Colonic mucosa (tissue), 4 donors: ENCODE measurements around the gene DLL1. TPM values are rescaled to one million over a fixed set of nuclear protein-coding genes. Genes with fewer than 3 reads are reported as not detected.

ENCODE experiments used
- DNase-seq: peaks from one replicate; pipeline ENCODE4 v3.0.0-alpha.2; 2020
- H3K27ac ChIP-seq: fragments of 200-600 bp; one replicate; pipeline ENCODE4 v1.8.0; 2021
- H3K27me3 ChIP-seq: fragments of 200-600 bp; one replicate; pipeline ENCODE4 v1.8.0; 2021
- H3K36me3 ChIP-seq: fragments of 200-600 bp; one replicate; pipeline ENCODE4 v1.8.0; 2021
- H3K4me1 ChIP-seq: fragments of 200-600 bp; one replicate; pipeline ENCODE4 v1.8.0; 2021; ENCODE audit warnings: mild to moderate bottlenecking
- H3K4me3 ChIP-seq: fragments of 200-600 bp; one replicate; pipeline ENCODE4 v1.8.0; 2021
- H3K9ac ChIP-seq, 2 donors: one replicate each; pipeline ENCODE4 v1.7.0; 2013; ENCODE audit warnings: control low read depth in 2 of 2, low read depth in 2 of 2, low read length in 2 of 2
- H3K9me3 ChIP-seq: fragments of 200-600 bp; one replicate; pipeline ENCODE4 v1.8.0; 2021
- intact Hi-C: fragments of 100-400 bp; cut with DNase I; formaldehyde crosslinking; loops from one replicate; pipeline ENCODE4 v1.14.1; 2022
- total RNA-seq, 2 donors: library from RNA; stranded (reverse); fragmentation: NEBNext Ultra II Directional in 1 of 2; extraction: Animal tissue kit (Norgen Biotek cat#: 25700) in 1 of 2; gene quantifications; one replicate each; pipeline ENCODE4 v1.2.1, GENCODE V29; 2021
- TF ChIP-seq, protein P1 (sequence below): fragments of 200-600 bp; IDR thresholded peaks from one replicate; pipeline ENCODE4 v1.8.0; 2022; ENCODE audit warnings: antibody characterized with exemption, mild to moderate bottlenecking
- donor health status: healthy.
- donor health status: DM: no; HTN: no; CAD: no.
- donor health status: DM: no; HTN: no; CAD: no.

The DLL1 gene
- total RNA-seq, 2 donors from 2014 or later: 16.1 to 26.8 TPM

DNA sequence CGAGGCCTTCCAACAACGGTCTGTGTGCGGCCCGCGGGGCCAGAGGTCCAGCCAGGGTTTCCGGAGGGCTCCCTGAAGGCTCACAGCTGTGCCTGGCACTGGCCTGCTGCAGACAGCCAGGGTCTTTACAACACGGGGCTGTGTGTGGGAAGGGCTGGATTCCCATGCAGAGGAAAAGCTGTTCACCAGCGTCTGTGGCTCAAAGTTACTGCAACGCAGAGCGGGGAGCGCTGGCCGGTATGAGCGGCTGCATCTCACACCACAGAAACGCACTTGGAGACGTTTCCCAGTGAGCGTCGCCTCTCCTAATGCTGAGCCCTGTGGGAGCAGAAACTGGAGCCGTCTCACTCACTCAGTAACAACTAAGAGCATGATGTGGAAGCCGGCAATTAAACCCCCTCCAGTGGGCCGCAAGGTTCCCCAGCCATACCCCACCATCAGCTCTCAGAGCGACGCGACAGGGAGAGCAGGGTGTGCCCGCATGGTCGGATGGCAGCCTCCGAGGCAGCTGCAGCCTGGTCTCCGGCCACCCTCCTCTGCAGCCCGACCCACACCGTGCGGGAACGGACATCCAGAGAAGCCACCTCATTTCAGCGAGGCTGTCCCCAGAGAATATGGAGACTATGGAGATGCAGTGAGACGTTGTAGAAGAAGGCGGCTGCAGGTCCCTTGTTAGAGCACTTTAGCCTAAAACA is 42.6 kb downstream of the DLL1 start:
- DNase-seq: no peak
- H3K36me3 ChIP-seq: no peaks in the 10 kb centered on the region
- TF ChIP-seq, protein P1, sequence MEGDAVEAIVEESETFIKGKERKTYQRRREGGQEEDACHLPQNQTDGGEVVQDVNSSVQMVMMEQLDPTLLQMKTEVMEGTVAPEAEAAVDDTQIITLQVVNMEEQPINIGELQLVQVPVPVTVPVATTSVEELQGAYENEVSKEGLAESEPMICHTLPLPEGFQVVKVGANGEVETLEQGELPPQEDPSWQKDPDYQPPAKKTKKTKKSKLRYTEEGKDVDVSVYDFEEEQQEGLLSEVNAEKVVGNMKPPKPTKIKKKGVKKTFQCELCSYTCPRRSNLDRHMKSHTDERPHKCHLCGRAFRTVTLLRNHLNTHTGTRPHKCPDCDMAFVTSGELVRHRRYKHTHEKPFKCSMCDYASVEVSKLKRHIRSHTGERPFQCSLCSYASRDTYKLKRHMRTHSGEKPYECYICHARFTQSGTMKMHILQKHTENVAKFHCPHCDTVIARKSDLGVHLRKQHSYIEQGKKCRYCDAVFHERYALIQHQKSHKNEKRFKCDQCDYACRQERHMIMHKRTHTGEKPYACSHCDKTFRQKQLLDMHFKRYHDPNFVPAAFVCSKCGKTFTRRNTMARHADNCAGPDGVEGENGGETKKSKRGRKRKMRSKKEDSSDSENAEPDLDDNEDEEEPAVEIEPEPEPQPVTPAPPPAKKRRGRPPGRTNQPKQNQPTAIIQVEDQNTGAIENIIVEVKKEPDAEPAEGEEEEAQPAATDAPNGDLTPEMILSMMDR: no peak
- intact Hi-C loops: no loop called here
- no peaks in the 10 kb centered on the region for H3K4me1 ChIP-seq
- no peaks in the 10 kb centered on the region for H3K9me3 ChIP-seq
- no peak overlapping the region for H3K9ac ChIP-seq
- no peak overlapping the region for H3K4me3 ChIP-seq
- H3K27me3 ChIP-seq: no peaks in the 10 kb centered on the region
- H3K27ac ChIP-seq: no peak overlapping the region

DNA sequence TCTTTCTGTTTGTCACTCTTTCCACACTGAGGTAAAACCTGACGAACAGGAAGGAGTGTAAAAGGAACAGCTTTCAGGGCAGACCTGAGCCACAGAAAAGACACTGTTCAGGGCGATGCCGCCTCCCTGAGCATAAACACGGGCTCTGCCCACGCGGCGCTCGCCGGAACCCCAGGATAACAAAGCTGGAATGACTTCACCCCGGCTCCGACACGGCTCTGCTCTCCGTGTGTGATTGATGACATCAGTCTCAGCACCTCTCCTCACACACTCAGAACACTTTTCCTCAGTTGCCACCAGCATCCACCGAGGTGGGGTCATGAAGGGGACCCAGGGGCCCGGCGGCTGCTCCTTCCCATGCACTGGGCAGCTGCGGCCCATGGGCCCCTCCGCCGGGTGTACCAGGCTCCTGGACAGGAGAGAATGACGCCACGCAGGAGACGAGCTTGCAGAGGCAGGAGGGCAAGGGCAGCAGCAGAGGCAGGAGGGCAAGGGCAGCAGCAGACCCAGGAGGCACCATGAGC is 43.6 kb downstream of the DLL1 start:
- Histone ChIP-seq H3K36me3 (no peaks in the 10 kb centered on the region), H3K9me3 (no peaks in the 10 kb centered on the region), H3K4me1 (no peaks in the 10 kb centered on the region), H3K27ac (no peak overlapping the region), H3K4me3 (no peak overlapping the region), H3K9ac (no peak overlapping the region), H3K27me3 (no peaks in the 10 kb centered on the region)
- intact Hi-C loops: no loop called here
- no peak for DNase-seq
- TF ChIP-seq, protein P1: no peak

DNA sequence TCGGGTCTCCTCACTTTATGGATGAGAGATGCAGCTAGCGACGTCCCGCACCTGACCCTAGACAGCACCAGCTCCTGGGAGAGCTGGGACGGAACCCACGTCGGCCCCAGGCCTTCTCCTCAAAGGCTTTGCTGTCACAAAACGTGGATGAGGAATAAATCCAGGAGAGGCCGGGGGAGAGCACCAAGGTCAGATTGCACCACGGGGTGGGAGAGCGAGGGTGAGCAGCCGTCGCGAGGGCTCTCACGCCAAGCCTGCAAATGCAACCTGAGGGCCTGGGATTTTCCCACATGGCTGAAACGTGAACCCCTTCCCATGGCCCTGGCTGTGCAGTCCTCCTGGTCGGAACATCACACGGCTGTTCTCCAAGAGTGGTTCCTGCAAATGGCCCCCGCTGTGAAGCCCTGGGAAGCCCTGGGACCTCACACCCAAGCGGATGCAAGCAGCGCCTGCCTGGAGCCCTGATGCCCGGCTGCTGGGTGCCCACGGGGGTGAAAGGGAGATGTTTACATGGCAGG is 45.3 kb downstream of the DLL1 start:
- Histone ChIP-seq H3K9ac (no peak overlapping the region), H3K4me3 (no peak overlapping the region), H3K27me3 (no peaks in the 10 kb centered on the region), H3K27ac (no peak overlapping the region), H3K9me3 (no peaks in the 10 kb centered on the region), H3K4me1 (no peaks in the 10 kb centered on the region), H3K36me3 (no peaks in the 10 kb centered on the region)
- no peak for DNase-seq
- TF ChIP-seq, protein P1: no peak
- intact Hi-C loops: no loop called here

DNA sequence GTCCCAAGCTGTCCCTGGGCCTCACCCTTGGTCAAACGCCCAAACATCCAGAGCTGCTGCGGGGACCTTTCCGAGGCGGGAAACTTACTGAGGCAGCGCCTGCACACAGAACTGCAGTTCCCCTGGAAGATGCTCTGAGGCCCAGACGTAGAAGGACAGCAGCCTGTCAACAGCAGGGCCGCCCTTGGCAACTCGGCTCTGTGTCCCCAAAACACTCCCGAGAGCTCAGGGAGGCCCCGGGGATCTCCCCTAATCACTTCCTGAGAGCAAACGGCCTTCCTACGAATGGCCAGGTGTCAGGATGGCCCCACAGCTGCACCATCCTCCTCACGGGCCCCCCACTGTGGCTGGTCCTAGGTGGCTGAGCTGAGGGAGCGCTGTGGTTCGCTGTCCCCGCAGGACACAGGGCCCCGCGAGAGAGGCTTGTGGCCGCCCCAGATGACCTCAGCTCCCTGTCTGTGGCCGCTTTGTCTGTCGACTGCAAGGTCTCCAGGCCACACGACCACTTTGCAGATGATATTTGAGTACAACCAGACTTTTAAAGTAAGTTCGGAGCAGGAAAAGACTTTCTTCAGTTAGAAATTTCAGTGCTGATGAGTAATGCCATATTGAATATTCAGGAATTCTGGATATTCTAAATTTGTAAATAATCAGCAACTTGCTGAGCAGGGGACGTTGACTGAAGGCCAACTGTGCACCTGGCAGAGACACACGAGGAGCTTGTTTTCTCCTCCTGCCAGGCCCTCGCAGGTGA is 46.0 kb downstream of the DLL1 start:
- DNase-seq: no peak
- Histone ChIP-seq H3K4me1 (no peaks in the 10 kb centered on the region), H3K36me3 (no peaks in the 10 kb centered on the region), H3K4me3 (no peak overlapping the region), H3K9me3 (no peaks in the 10 kb centered on the region), H3K9ac (no peak overlapping the region), H3K27me3 (no peaks in the 10 kb centered on the region), H3K27ac (no peak overlapping the region)
- TF ChIP-seq, protein P1: no peak
- intact Hi-C loops: no loop called here

DNA sequence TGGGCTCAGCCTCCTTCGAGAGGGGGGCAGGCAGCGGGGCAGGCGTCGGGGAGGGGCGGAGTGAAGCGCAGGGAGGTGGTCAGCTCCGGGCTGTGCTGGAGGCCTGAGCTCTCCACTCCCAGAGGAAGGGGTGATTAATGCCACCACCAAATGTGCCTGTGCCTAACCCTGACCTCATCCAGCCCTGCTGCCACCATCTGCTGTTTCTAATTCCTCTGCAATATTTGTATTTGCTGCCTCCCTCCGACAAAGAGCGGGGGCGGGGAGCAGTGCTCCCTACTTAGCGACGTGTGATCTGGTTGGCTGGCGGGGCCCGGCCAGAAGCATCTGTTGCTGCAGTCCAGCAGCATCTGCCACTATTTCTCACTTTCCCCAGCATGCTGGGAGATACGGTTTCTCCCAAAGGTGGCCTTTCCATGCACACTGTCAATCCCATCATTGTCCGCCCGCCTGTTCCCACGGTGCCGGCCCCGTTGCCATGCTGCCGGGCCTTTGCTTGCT is 47.0 kb downstream of the DLL1 start:
- H3K9ac ChIP-seq: peak overlapping the region in 1 of 2 donors; percentile 15
- H3K4me1 ChIP-seq: no peaks in the 10 kb centered on the region
- DNase-seq: no peak
- H3K27ac ChIP-seq: no peak overlapping the region
- H3K36me3 ChIP-seq: no peaks in the 10 kb centered on the region
- H3K4me3 ChIP-seq: no peak overlapping the region
- TF ChIP-seq, protein P1: no peak
- H3K27me3 ChIP-seq: no peaks in the 10 kb centered on the region
- intact Hi-C loops: no loop called here
- H3K9me3 ChIP-seq: no peaks in the 10 kb centered on the region
